Heart left ventricle (tissue), 13 donors: ENCODE measurements around the gene TUT1.

Experiments
- POLR2A ChIP-seq, 2 donors: fragments of 450-650 bp; IDR thresholded peaks; one replicate each; pipeline ENCODE4 v1.6.1; 2017; ENCODE audit warnings: antibody characterized with exemption in 2 of 2, mild to moderate bottlenecking in 2 of 2, moderate library complexity in 2 of 2
- TF ChIP-seq, protein P1 (sequence below), 12 donors: fragments of 200-600 bp; sonication (generic) in 4 of 12; IDR thresholded peaks; one replicate each; pipeline versions ENCODE4 v1.5.0 to v1.8.0; 2018 to 2022; ENCODE audit warnings: antibody characterized with exemption in 12 of 12, mild to moderate bottlenecking in 5 of 12
- donor health status: ischemic (EF 13 %, LVEDD 7.1; RV severe dilation, severe dysfunction).
- donor health status: DM: no; HTN: yes; CAD: no.
- donor health status: DM: no; HTN: no; CAD: no.
- donor health status: ischemic (EF 25% LVEDD 6.9; RV normal size, moderate dysfunction).
- donor health status: ischemic (EF 25% LVEDD 5.7; RV mildly dilated, moderate dysfunction).
- donor health status: ischemic (EF 35%, LVEDD 5.7; RV mildly dilated, moderate dysfunction).
- donor health status: nonischemic (EF 11% LVEDD 7.7; RV severe dilation, severe dysfunction).
- donor health status: DM: yes; HTN: yes; CAD: no.
- donor health status: PGD.
- donor health status: ischemic (EF 29% LVEDD 5.4; RV normal size, mild dysfunction).
- donor health status: nonischemic (EF 23%, LVEDD 6.1; RV moderate dilation, normal function).

DNA sequence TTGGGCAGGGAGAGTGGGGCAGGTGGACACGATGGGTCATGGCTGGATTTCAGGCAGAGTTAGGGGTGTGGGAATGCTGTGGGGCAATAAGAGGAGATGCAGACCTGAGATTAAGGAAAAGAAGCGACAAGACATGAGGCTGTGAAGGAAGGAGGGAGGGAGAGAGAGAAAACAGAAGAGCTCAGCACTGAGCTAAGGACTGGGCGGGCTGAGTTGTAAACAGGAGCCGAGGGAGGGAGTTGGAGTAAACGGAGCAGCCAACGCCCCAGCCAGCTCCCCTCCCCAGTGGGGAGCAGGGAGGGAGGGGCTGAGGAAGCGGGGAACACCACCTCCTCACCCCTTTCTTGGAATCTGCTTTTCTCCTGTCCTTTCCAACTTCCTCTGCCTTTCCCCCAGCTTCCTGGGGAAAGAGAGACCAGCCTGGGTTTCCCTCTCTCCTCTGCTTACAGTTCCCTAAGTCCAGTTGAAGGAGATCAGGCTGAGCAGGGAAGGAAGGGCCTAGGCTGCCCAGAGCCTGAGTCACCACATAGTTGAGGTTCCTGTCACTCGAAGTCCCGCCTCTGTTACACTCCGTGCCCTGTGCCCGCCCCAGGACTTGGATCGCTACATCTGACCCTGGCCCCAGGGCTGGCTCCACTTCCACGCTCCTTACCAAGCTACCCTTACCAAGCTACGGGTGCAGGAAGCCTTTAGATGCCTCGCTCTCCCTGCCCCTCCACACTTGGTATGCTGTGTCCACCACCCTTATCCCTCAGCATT, 38.1 kb downstream of the TUT1 start:
- peak in 1 of 2 donors; percentile 67 for TF ChIP-seq POLR2A (IDR thresholded peaks at IDR 0.05)
- TF ChIP-seq, protein P1, sequence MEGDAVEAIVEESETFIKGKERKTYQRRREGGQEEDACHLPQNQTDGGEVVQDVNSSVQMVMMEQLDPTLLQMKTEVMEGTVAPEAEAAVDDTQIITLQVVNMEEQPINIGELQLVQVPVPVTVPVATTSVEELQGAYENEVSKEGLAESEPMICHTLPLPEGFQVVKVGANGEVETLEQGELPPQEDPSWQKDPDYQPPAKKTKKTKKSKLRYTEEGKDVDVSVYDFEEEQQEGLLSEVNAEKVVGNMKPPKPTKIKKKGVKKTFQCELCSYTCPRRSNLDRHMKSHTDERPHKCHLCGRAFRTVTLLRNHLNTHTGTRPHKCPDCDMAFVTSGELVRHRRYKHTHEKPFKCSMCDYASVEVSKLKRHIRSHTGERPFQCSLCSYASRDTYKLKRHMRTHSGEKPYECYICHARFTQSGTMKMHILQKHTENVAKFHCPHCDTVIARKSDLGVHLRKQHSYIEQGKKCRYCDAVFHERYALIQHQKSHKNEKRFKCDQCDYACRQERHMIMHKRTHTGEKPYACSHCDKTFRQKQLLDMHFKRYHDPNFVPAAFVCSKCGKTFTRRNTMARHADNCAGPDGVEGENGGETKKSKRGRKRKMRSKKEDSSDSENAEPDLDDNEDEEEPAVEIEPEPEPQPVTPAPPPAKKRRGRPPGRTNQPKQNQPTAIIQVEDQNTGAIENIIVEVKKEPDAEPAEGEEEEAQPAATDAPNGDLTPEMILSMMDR (IDR thresholded peaks at IDR 0.05): no peak
